Stimulated activated CD8-positive, alpha-beta memory T cell treated with anti-CD3 and anti-CD28 coated beads, Interleukin-15, amount 100 ng/mL, for 24 hours (primary cell): ENCODE results near the gene SLC22A14.
"Not testable (repeated sequence)": the region's sequence is repeated elsewhere in the genome, so short reads cannot be mapped to it uniquely, and the experiment has no call there.

Experiments used
- DNase-seq: peaks from one replicate; pipeline ENCODE4 v3.0.0-alpha.2; 2020; ENCODE audit warnings: low read depth

The SLC22A14 gene

DNA sequence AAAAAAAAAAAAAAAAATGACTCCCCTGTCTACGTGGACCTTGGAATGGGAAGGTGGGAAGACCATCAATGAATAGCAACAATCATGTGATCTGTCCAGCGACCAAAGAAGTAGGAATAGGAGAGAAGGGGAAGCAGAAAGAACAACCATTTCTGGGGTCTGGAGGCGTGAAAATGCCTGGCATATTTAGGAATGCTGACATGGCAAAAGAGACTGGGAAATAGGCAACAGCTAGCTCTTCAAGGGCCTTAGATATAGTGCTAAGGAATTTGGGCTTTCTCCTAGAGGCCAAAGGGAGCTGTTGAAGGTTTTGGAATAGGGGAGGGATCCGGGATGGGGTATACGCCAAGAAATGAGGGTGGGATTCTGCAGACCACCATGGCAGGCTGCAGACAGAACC is 10.5 kb upstream of the SLC22A14 start:
- no peak for DNase-seq

DNA sequence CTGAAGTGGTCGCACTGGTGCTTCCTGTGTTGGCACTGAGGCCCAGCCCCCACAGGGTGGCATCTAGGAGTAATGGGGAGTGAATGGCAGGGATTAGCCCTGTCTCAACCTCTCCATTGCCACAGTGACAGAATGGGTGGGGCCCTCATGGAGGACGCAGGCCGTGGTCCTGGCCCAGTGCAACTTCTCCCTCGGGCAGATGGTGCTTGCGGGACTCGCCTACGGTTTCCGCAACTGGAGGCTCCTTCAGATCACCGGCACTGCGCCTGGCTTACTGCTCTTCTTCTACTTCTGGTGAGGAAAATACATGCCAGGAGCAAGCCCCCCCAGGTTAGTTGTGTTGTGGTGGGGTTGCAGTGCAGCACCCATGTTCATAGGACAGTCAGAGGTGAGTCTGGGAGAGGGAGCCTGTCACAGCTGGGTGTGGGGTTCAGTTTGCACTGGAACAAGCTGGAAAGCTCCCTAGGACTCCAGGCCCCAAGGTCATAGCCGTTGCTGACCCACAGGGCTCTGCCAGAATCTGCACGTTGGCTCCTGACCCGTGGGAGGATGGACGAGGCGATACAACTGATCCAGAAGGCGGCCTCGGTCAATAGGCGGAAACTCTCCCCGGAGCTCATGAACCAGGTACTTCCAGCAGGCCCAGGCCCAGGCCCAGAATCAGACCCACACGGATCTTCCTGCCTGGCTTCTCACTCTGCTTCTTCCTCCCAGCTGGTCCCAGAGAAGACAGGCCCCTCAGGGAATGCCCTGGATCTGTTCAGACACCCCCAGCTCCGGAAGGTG is 7.0 kb upstream of the SLC22A14 start:
- no peak for DNase-seq

DNA sequence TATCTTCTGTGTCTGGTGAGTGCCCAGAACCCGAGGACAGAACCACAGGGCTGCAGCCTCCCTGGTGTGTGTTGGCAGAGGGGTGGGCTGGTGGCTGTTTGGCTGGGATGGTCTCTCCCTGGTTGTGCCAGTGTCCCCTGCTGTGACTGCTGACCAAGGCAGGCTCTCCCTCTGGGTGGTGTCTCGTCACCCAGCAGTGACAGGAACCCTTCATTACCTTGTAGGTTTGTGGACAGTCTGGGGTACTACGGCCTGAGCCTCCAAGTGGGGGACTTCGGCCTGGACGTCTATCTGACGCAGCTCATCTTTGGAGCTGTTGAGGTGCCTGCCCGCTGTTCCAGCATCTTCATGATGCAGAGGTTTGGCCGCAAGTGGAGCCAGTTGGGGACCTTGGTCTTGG is 6.4 kb upstream of the SLC22A14 start:
- DNase-seq, result no peak

DNA sequence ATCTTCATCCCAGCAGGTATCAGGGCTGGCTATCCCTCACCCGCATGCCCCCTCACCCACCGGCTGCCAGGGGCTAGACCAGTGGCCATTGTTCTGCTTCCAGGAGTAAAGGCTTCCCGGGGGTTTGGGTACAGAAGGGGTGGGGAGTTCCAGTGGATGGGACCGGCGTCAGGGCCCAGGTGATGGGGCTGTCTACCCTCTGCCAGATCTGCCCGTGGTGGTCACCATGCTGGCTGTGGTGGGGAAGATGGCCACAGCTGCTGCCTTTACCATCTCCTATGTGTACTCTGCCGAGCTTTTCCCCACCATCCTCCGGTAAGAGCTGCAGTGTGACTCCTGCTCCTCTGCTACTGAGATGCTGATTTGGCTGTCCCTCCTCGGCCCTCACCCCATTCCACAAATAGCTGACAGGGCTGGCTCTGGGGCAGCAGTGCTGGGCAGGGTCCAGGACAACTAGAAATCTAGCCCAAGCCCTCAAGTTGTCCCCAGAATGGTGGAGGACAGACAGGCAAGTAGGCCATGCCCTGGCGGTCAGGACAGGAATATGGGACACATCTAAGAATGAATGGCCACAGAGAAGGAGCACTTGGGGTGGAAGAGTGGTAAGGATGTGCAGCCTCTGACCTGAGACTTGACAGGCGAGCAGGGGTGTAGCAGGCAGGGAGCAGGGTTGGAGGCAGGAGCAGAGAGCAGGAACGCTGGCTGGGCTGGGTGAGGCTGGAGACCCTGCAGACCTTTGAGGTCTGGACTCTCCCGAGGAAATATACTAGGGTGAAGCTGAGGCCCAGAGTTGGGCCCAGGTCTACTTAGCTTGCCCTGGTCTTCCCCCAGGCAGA is 5.8 kb upstream of the SLC22A14 start:
- no peak for DNase-seq

DNA sequence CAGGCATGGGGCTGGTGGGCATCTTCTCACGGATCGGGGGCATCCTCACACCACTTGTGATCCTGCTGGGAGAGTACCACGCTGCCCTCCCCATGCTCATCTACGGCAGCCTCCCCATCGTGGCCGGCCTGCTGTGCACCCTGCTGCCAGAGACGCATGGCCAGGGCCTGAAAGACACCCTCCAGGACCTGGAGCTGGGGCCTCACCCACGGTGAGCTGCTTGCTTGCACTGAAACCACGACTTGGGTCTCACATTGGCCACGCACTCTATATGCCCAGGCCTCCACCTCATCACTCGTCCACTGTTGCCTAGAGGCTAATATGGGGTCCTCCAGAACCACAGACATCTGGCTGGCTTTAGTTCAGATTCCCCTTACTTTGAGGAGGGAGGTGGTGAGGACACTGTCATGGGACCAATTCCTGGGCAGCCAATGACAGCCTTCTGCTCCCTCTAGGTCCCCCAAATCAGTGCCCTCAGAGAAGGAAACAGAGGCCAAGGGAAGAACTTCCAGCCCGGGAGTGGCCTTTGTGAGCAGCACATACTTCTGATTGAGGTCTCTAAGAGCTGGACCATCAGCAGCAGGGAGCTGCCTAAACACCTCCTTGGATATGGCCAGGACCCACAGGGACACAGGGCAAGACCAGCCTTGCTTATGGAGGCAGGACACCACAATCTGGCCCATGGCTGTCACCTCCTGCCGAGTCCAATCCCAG is 5.0 kb upstream of the SLC22A14 start:
- DNase-seq, result no peak

DNA sequence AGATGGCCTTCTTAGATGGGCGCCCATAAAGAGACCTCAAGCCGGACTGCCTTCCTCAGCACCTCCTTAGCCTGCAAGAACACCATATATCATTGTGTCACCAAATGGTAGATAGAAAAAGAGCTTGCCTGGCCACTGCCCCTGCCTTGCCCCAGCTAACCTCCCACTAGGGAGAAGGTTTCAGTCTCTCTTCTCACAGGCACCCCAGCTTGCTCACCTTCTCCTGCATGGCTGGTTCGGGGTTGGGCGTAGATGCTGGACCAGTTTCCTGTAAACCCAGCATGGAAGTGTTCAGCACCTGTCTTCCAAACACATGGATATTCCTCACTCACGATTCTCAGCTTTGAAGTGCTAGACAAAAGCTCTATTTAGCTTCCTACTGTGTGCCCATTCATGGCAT is 3.3 kb upstream of the SLC22A14 start:
- DNase-seq, result no peak

DNA sequence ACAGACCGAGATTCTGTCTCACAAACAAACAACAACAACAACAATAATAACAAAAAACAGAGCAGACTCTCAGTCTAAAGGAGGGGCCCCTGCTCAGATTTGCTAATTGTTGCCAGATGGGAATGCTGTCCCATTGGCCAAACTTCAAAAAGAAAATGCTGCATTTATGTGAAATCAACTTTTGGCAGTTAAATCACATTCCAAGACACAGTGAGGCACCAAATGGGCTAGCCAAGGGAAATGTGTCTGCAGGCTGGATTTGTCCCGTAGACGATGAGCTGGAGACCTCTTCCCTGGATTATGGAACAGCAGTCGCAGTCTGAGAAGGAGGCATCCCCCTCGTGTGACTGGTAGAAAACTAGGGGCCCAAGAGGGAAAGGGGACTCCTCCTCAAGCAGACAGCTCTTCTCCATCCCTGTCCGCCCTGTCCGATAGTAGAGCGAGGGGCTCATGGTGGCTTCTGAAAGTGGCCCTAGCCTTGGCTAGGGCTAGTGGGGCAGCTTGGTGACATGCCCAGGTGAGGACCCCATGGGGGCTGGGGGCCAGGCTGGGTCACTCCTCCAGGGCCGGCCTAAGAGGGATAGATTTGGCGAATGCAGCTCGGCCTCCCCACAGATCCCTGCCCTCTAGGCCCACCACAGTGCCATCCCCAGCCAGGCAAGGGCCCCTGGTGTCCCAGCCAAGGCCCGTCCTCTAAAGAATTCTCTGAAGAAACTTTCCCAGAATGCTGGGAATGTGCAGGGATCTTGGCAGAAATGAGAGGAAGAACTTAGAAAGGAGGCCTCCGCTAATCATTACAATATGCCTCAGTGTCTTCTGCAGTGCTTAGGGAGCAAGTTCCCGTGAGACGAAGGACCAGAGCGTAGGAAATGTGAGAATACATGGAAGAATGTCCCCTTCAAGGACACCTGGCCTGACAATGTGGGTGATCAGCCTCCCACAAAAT is 2.0 kb downstream of the SLC22A14 start:
- DNase-seq, result no peak

DNA sequence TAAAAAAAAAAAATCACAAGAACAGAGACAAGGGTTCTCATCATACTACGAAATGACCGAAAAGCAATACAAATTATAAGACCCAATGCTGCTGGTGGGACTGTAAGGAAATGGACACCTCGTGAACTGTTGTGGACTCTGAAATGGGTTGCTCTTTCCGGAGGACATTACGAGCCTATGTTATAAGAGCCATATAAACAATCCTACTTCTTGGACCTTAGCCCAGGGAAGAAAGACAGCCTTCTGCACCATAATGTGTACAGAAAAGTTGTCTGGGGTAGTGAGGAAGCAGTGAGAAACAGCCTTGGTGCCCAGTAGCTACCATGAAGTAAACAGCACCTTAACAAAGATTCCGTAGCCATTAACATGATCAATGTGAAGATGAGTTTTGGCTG is 2.7 kb downstream of the SLC22A14 start:
- no peak for DNase-seq

DNA sequence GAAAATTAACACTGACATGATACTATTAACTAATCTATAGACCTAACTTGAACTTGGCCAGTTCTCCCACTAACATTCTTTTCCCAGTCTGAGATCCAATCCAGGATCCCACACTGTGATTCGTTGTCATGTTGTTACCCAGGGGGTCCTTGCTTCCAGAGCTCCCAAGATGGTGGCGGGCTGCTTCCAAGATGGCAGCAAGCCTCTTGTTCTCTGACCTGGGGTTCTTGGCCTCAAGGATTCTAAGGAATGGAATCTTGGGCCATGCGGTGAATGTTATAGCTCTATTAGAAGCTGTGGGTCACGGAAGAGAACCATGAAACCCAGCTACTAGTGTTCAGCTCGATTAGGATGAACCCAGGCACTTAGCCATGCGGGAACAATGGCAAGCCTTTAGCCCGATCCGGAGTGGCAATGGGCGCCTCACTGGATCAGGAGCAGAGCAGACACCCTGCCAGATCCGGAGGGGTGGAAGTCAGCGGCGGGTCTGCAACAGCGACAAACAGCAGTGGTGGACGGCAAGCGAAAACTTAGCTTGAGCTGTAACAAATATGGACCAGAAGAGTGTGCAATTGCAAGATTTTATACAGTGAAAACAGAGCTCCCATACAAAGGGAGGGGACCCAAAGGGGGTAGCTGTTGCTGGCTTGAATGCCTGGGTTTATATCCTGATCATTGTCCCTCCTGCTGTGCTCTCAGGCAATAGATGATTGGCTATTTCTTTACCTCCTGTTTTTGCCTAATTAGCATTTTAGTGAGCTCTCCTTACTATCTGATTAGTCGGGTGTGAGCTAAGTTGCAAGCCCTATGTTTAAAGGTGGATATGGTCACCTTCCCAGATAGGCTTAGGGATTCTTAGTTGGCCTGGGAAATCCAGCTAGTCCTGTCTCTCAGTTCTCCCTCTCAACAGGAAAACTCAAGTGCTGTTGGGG is 7.5 kb downstream of the SLC22A14 start:
- DNase-seq, result not testable (repeated sequence)

DNA sequence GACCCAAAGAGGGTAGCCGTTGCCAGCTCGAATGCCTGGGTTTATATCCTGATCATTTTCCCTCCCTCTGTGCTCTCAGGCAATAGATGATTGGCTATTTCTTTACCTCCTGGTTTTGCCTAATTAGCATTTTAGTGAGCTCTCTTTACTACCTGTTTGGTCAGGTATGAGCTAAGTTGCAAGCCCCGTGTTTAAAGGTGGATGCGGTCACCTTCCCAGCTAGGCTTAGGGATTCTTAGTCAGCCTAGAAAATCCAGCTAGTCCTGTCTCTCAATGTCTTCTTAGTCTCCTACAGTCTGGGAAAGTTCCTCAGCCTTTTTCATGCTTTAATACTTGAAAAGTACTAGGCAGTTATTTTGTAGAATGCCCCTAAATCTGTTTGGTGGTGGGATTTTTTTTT is 15.0 kb downstream of the SLC22A14 start:
- not testable (repeated sequence) for DNase-seq

DNA sequence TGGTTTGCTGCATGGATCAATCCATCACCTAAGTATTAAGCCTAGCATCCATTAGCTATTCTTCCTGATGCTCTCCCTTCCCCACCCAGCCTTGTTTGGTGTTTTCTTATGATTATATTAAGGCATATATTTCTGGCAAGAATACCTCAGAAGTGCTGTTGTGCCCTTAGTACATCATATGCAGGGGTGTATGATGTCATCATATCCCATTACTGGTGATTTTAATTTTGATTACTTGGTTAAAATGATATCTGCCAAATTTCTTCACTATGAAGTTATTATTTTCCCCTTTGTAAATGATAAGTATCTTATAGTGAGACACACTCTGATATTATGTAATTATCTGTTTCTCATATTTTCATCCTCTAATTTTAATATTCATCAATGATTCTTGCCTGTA is 15.4 kb downstream of the SLC22A14 start:
- no peak for DNase-seq

DNA sequence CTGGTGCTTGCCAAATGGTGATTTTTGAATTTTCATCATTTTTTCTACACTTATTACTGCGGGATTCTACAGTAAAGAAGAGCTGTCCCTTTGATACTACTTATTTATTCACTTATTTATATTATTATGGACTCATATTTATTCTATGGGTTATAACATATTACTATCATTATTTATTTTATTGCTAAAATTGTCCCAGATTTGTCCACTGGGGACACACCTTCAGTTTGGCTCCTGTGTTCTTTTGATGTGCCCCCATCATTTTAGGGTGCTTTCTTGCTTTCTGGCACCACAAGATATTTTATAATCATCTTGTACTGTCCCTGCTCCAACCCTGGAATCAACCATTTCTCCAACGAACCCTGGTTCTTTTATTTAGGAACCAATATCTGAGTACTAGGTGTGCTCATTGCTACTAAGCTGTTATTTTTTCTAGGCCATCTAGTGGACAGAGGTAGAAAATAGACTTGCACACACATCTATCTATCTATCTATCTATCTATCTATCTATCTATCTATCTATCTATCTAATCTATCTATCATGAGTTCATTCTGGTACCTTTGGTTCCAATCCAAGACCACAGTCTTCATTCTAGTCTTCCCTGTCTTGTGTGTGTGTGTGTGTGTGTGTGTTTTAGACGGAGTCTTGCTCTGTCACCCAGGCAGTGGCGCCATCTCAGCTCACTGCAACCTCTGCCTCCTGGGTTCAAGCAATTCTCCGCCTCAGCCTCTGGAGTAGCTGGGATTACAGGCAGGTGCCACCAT is 16.0 kb downstream of the SLC22A14 start:
- no peak for DNase-seq

DNA sequence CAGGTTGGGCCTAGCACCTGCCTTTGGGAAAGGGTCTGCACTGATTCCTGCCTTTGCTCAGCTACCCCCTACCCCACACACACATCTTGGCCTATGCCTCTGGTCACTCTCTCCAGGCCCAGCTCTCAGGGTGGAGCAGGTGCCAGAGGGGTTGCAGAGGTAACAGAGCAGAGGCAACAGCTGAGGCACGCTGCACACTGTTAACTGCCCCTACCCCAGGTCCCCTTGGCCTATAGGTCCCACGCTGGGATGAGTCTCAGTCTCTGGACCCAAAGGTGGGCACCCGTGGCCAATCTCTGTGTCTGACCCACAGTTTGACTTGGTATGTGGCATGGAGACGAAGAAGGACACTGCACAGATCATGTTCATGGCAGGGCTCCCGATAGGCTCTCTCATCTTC is 24.8 kb downstream of the SLC22A14 start:
- no peak for DNase-seq

DNA sequence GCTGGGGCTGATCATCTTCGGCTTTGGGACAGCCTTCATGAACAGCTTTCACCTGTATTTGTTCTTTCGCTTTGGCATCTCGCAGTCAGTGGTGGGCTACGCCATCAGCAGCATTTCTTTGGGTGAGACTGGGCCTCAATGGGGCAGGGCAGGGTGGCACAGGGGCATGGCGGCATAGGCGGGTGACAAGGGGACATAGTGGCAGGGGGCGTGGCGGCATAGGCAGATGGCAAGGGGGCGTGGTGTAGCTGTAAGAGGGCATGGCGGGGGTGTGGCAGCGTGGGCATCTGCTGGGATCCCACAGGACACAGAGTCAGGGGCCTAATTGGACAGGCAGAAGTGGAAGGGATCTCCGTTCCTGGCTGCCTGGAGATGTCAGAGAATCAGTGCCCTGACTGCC is 25.5 kb downstream of the SLC22A14 start:
- DNase-seq, result no peak

DNA sequence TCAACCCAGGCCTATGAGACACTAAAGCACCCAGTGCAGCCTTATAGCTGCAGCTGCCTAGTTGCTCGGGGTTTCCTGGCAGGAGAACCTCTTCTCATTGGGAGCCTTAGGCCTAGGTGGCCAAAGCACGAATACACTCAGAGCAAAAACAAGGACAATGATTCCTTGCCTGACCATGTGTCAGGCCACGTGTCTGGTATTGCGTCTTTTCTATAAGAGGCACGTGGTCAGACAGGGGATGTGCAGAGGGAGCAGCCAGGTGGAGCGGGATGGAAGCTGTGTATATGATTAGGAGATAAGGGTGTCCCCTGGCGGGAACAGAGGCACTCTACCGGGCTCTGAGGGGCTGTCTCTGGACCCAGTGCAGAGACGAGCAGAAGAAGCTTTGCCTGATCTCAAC is 26.4 kb downstream of the SLC22A14 start:
- no peak for DNase-seq

DNA sequence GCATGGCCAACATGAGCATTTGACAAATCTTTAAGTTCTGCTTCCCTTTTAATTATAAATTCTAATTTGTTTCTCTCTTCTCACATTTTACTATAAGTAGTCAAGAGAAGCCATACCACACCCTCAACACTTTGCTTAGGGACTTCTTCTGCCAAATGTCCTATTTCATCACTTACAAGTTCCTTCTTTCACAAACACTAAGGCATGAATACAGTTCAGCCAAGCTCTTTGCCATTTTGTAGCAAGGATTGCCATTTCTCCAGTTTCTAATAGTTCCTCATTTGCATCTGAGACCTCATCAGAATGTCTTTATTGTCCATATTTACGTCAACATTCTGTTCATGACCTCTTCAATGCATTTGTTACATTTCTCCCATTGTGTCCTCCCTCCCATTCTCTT is 29.4 kb downstream of the SLC22A14 start:
- no peak for DNase-seq

DNA sequence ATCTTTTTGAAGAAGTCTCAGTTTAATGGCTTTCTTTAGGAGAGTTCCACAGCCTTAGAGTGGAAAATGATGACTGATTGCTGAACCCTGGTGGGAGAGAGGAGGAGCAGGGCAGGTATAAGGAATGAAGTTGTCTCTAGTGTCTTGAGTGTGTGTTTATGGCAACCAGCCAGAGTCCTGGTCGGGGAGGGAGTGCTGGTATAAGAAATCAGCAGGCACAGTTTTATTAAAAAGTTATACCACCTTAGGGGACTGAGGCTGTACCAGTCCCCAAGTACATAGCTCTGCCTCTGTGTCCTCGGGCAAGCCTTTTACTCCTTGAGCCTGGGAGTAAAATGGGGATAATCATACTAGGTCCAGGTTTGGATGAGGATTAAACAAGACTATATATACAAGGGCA is 29.8 kb downstream of the SLC22A14 start:
- DNase-seq, result no peak

DNA sequence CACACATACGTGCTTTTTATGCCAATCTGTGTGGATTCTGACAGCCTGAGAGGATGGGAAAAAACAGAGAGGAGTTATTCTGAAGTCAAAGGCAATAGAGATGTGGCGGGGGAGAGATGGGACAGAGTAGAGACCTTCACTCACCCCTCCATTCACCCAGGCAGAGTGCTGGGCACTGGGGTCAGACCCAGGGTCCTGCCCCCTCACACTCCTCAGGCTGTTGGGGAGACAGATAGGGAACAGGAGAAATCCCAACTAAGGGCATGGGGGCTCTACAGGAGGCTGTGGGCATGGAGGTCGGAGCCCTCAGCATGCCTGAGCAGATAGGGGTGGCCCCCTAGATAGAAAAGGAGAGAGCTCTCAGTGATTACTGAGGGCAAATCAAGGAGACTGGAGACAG is 30.3 kb downstream of the SLC22A14 start:
- no peak for DNase-seq

DNA sequence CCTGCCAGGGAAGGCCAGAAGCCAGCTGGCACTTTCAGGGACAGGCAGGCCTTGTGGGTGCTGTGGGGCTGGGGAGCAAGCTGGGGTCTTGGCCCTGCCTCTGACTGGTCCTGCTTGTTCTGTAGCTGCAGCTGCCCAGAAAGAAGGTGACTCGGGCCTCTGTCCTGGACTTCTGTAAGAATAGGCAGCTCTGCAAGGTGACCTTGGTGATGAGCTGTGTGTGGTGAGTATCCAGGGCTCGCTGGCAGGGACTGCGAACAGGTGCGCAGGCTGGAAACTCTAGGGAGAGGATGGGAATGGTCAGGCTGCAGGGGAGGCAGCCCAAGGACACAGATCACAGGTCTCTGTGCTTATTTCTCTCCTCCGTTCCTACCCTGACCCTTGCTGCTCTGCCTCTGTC is 31.2 kb downstream of the SLC22A14 start:
- no peak for DNase-seq

DNA sequence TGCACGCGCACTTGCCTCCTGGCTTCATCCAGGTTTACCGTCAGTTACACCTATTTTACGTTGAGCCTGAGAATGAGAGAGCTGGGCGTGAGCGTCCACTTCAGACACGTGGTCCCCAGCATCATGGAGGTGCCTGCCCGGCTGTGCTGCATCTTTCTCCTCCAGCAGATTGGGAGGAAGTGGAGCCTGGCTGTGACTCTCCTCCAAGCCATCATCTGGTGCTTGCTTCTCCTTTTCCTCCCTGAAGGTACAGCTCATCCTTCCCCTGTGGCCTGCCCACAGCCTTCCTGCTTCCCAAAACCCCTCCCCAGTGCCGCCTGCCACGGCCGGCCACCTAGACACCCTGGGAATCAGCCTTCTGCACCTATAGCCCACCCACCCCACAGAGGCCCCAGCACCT is 31.6 kb downstream of the SLC22A14 start:
- DNase-seq, result no peak
